Mesenchymal stem cell (in vitro differentiated cells and primary cell): ENCODE measurements around the gene SACM1L.
A peak's percentile ranks its signal among the peaks of the same experiment; 100 is the strongest.

Experiments used
- DNase-seq: peaks from one replicate; pipeline ENCODE4 v3.0.0-alpha.2; 2013
- H2AFZ ChIP-seq: one replicate; pipeline ENCODE4 v1.6.1; 2013; ENCODE audit warnings: low read depth, mild to moderate bottlenecking, control low read depth, inconsistent platforms, low read length, moderate library complexity
- H2AK5ac ChIP-seq: 2 replicates; pipeline ENCODE4 v1.6.1; 2013; ENCODE audit warnings: low read length, moderate library complexity, mild to moderate bottlenecking, inconsistent platforms; ENCODE audit not compliant: severe bottlenecking
- H2BK120ac ChIP-seq: one replicate; pipeline ENCODE4 v1.6.1; 2013; ENCODE audit warnings: low read depth, mild to moderate bottlenecking, inconsistent platforms, low read length, moderate library complexity
- H2BK12ac ChIP-seq, 2 experiments: one replicate each; pipeline ENCODE4 v1.6.1; 2013; ENCODE audit warnings: inconsistent platforms in 2 of 2, low read length in 2 of 2, mild to moderate bottlenecking in 2 of 2, moderate library complexity in 2 of 2, control low read depth in 1 of 2
- H2BK15ac ChIP-seq: one replicate; pipeline ENCODE4 v1.6.1; 2013; ENCODE audit warnings: mild to moderate bottlenecking, low read depth, inconsistent platforms; ENCODE audit not compliant: poor library complexity, severe bottlenecking
- H2BK5ac ChIP-seq: 2 replicates; pipeline ENCODE4 v1.6.1; 2013; ENCODE audit warnings: low read depth, mild to moderate bottlenecking, low read length, control low read depth, inconsistent platforms; ENCODE audit not compliant: poor library complexity, severe bottlenecking
- H3K14ac ChIP-seq, 2 experiments: one replicate each; pipeline ENCODE4 v1.6.1; 2013; ENCODE audit warnings: inconsistent platforms in 2 of 2, low read length in 2 of 2, control low read depth in 1 of 2, mild to moderate bottlenecking in 1 of 2, moderate library complexity in 1 of 2
- H3K18ac ChIP-seq, 2 experiments: one replicate each; pipeline ENCODE4 v1.6.1; 2013; ENCODE audit warnings: inconsistent platforms in 2 of 2, low read length in 2 of 2, control low read depth in 1 of 2, low read depth in 1 of 2, mild to moderate bottlenecking in 1 of 2
- H3K23ac ChIP-seq, 2 experiments: one replicate each; pipeline ENCODE4 v1.6.1; 2013; ENCODE audit warnings: inconsistent platforms in 2 of 2, low read length in 2 of 2, mild to moderate bottlenecking in 2 of 2, moderate library complexity in 2 of 2, control low read depth in 1 of 2
- H3K27ac ChIP-seq: 2 replicates; pipeline ENCODE4 v1.5.1; 2013; ENCODE audit warnings: mild to moderate bottlenecking, moderate library complexity, low read length, control low read depth, inconsistent platforms; ENCODE audit not compliant: poor library complexity, severe bottlenecking
- H3K27me3 ChIP-seq, 2 experiments: 2 replicates each; pipeline versions ENCODE4 v1.6.1 to v1.7.0; 2013; ENCODE audit warnings: low read length in 2 of 2, mild to moderate bottlenecking in 2 of 2, moderate library complexity in 2 of 2, control low read depth in 1 of 2, inconsistent platforms in 1 of 2; ENCODE audit not compliant: control insufficient read depth in 1 of 2, insufficient read depth in 1 of 2
- H3K36me3 ChIP-seq, 2 experiments: 2 replicates each; pipeline versions ENCODE4 v1.6.1 to v1.7.0; 2013; ENCODE audit warnings: low read length in 2 of 2, control low read depth in 1 of 2, inconsistent platforms in 1 of 2, low read depth in 1 of 2, mild to moderate bottlenecking in 1 of 2; ENCODE audit not compliant: insufficient read depth in 2 of 2, control insufficient read depth in 1 of 2
- H3K4ac ChIP-seq, 2 experiments: one replicate each; pipeline ENCODE4 v1.6.1; 2013; ENCODE audit warnings: inconsistent platforms in 2 of 2, low read length in 2 of 2, mild to moderate bottlenecking in 2 of 2, moderate library complexity in 2 of 2, control low read depth in 1 of 2, low read depth in 1 of 2
- H3K4me1 ChIP-seq: 2 replicates; pipeline ENCODE4 v1.6.1; 2013; ENCODE audit warnings: low read depth, low read length, control low read depth; ENCODE audit not compliant: control insufficient read depth, insufficient read depth
- H3K4me2 ChIP-seq: 2 replicates; pipeline ENCODE4 v1.6.1; 2013; ENCODE audit warnings: low read length, mild to moderate bottlenecking, inconsistent platforms; ENCODE audit not compliant: poor library complexity, severe bottlenecking
- H3K4me3 ChIP-seq, 2 experiments: 2 replicates each; pipeline versions ENCODE4 v1.5.1 to v1.7.0; 2013; ENCODE audit warnings: low read length in 2 of 2, mild to moderate bottlenecking in 2 of 2, control low read depth in 1 of 2, low read depth in 1 of 2; ENCODE audit not compliant: insufficient read depth in 1 of 2
- H3K79me1 ChIP-seq: replicated peaks from 2 replicates; pipeline ENCODE4 v1.6.1; 2013; ENCODE audit warnings: mild to moderate bottlenecking, control low read depth, low read length, inconsistent platforms; ENCODE audit not compliant: poor library complexity, severe bottlenecking
- H3K9ac ChIP-seq: 2 replicates; pipeline ENCODE4 v1.7.0; 2013; ENCODE audit warnings: mild to moderate bottlenecking, low read length, moderate library complexity
- H3K9me3 ChIP-seq: 2 replicates; pipeline ENCODE4 v1.7.0; 2013; ENCODE audit warnings: mild to moderate bottlenecking, low read length; ENCODE audit not compliant: control insufficient read depth
- H4K8ac ChIP-seq: one replicate; pipeline ENCODE4 v1.6.1; 2013; ENCODE audit warnings: inconsistent platforms, mild to moderate bottlenecking, low read length, moderate library complexity
- H4K91ac ChIP-seq: one replicate; pipeline ENCODE4 v1.6.1; 2013; ENCODE audit warnings: mild to moderate bottlenecking, low read length, inconsistent platforms
- WGBS: methylation state at CpG from one replicate; pipeline ENCODE4 v1.1.7; 2013; ENCODE audit warnings: mixed read lengths; 5-methylcytosine and 5-hydroxymethylcytosine counted together

The SACM1L gene

GRCh38 chr3:45761831-45762230 lies 72.6 kb downstream of the SACM1L start:
- no peak overlapping the region for H3K4ac ChIP-seq
- H3K27ac ChIP-seq: no peak overlapping the region
- H3K27me3 ChIP-seq: peaks cover 15 to 58% of the 10 kb centered on the region in 2 experiments
- H2AFZ ChIP-seq: no peak overlapping the region
- H3K4me1 ChIP-seq: peaks cover 7% of the 10 kb centered on the region
- DNase-seq: no peak
- no peak overlapping the region for H3K18ac ChIP-seq
- no peak overlapping the region for H2BK5ac ChIP-seq
- H3K23ac ChIP-seq: no peak overlapping the region
- no peak overlapping the region for H4K8ac ChIP-seq
- H3K36me3 ChIP-seq: no peaks in the 10 kb centered on the region
- H2BK12ac ChIP-seq: no peak overlapping the region
- peaks cover 7% of the 10 kb centered on the region for H3K9me3 ChIP-seq
- no peaks in the 10 kb centered on the region for H3K79me1 ChIP-seq
- no peak overlapping the region for H3K9ac ChIP-seq
- no peak overlapping the region for H2BK15ac ChIP-seq
- no peak overlapping the region for H2BK120ac ChIP-seq
- no peak overlapping the region for H3K14ac ChIP-seq
- no peak overlapping the region for H3K4me2 ChIP-seq
- no peak overlapping the region for H3K4me3 ChIP-seq
- H4K91ac ChIP-seq: no peak overlapping the region
- WGBS: 83% methylated on average over 10 of the region's 10 CpGs
- H2AK5ac ChIP-seq: no peak overlapping the region

- H3K4ac ChIP-seq: no peak overlapping the region
- no peak overlapping the region for H2BK15ac ChIP-seq
- no peak overlapping the region for H2AK5ac ChIP-seq
- no peak for DNase-seq
- no peak overlapping the region for H3K4me3 ChIP-seq
- no peak overlapping the region for H3K9ac ChIP-seq
- H3K4me2 ChIP-seq: no peak overlapping the region
- H3K36me3 ChIP-seq: no peaks in the 10 kb centered on the region
- peaks cover 14% of the 10 kb centered on the region for H3K9me3 ChIP-seq
- 86% methylated on average over 18 of the region's 19 CpGs for WGBS
- H3K14ac ChIP-seq: peak overlapping the region in 1 of 2 experiments; percentile 6
- H2BK12ac ChIP-seq: no peak overlapping the region
- H2BK120ac ChIP-seq: no peak overlapping the region
- peaks cover 15 to 58% of the 10 kb centered on the region in 2 experiments for H3K27me3 ChIP-seq
- no peak overlapping the region for H4K91ac ChIP-seq
- no peak overlapping the region for H3K18ac ChIP-seq
- H2BK5ac ChIP-seq: no peak overlapping the region
- no peak overlapping the region for H4K8ac ChIP-seq
- H2AFZ ChIP-seq: no peak overlapping the region
- H3K23ac ChIP-seq: no peak overlapping the region
- peaks cover 7% of the 10 kb centered on the region for H3K4me1 ChIP-seq
- no peak overlapping the region for H3K27ac ChIP-seq
- H3K79me1 ChIP-seq: no peaks in the 10 kb centered on the region
Observed at GRCh38 chr3:45762647-45763302, 73.6 kb downstream of the SACM1L start.

- H3K36me3 ChIP-seq: no peaks in the 10 kb centered on the region
- no peak overlapping the region for H4K91ac ChIP-seq
- H3K23ac ChIP-seq: no peak overlapping the region
- H3K4me3 ChIP-seq: no peak overlapping the region
- H3K9me3 ChIP-seq: peaks cover 14% of the 10 kb centered on the region
- no peak overlapping the region for H3K9ac ChIP-seq
- H3K79me1 ChIP-seq: no peaks in the 10 kb centered on the region
- no peak overlapping the region for H3K4me2 ChIP-seq
- no peak overlapping the region for H2BK5ac ChIP-seq
- H3K14ac ChIP-seq: no peak overlapping the region
- DNase-seq: no peak
- H3K4ac ChIP-seq: no peak overlapping the region
- peaks cover 16 to 59% of the 10 kb centered on the region in 2 experiments for H3K27me3 ChIP-seq
- H3K27ac ChIP-seq: no peak overlapping the region
- H4K8ac ChIP-seq: no peak overlapping the region
- no peak overlapping the region for H2BK15ac ChIP-seq
- H3K18ac ChIP-seq: no peak overlapping the region
- 97% methylated on average over 5 of the region's 5 CpGs for WGBS
- H2BK12ac ChIP-seq: no peak overlapping the region
- no peak overlapping the region for H2AK5ac ChIP-seq
- H3K4me1 ChIP-seq: peaks cover 7% of the 10 kb centered on the region
- no peak overlapping the region for H2AFZ ChIP-seq
- H2BK120ac ChIP-seq: no peak overlapping the region
Observed at GRCh38 chr3:45763303-45763675, 74.1 kb downstream of the SACM1L start.

GRCh38 chr3:45765266-45765851 lies 76.2 kb downstream of the SACM1L start:
- no peak overlapping the region for H3K27ac ChIP-seq
- H2BK5ac ChIP-seq: no peak overlapping the region
- no peak overlapping the region for H3K18ac ChIP-seq
- H3K23ac ChIP-seq: peak overlapping the region in 1 of 2 experiments; percentile 1
- peak overlapping the region in 1 of 2 experiments; percentile 10 for H3K4me3 ChIP-seq
- no peak overlapping the region for H4K8ac ChIP-seq
- no peak overlapping the region for H2AK5ac ChIP-seq
- WGBS: 87% methylated on average over 9 of the region's 9 CpGs
- no peak overlapping the region for H2BK12ac ChIP-seq
- peaks cover 7% of the 10 kb centered on the region for H3K4me1 ChIP-seq
- no peak for DNase-seq
- no peak overlapping the region for H3K9ac ChIP-seq
- no peak overlapping the region for H2BK15ac ChIP-seq
- H3K79me1 ChIP-seq: no peaks in the 10 kb centered on the region
- H3K9me3 ChIP-seq: peaks cover 14% of the 10 kb centered on the region
- H2AFZ ChIP-seq: no peak overlapping the region
- H3K36me3 ChIP-seq: no peaks in the 10 kb centered on the region
- no peak overlapping the region for H2BK120ac ChIP-seq
- H4K91ac ChIP-seq: no peak overlapping the region
- H3K4ac ChIP-seq: no peak overlapping the region
- no peak overlapping the region for H3K14ac ChIP-seq
- H3K27me3 ChIP-seq: peaks cover 10 to 58% of the 10 kb centered on the region in 2 experiments
- no peak overlapping the region for H3K4me2 ChIP-seq
